T1000 (cell line): Measurements from ENCODE around the gene MAP1LC3A.

Experiments used
- DNase-seq: peaks from one replicate; lab custom pipeline; 2025; ENCODE audit warnings: mixed read lengths; lab: John Stamatoyannopoulos, UW

The MAP1LC3A gene

DNA sequence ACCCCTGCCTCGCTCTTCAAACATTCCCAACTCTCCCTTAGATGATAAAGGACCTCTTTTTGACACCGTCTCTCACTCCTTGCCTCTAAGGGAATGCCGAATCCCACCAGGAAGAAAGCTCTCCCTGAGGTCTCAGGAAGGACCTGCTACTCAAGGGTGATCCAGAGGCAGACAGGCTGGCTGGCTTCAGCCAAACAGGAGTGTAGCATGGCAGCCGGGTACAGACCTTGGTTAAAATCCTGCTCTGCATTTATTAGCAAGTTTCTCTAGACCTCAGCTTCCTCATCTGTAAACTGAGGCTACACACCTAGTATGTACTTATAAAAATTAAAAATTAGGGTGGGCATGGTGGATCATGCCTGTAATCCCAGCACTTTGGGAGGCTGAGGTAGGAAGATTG is 17.2 kb downstream of the MAP1LC3A start:
- DNase-seq = no peak

DNA sequence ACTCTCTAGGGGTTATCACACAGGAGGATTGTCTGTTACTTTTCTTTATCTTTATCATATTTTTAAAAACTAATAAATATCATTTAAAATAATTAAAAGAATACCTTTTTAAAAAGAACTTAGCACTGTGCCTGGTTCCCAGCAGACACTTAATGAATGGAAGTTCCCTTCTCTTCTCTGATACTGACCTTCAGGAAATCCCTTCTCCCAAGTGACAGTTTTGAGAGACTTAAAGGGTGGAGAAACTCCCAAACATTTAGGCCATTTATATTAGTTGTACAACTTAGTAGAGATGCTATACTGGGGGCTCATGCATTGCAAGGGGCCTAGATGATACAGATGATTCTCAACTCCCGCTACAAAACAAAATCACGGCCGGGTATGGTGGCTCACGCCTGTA is 18.5 kb downstream of the MAP1LC3A start:
- DNase-seq = no peak

DNA sequence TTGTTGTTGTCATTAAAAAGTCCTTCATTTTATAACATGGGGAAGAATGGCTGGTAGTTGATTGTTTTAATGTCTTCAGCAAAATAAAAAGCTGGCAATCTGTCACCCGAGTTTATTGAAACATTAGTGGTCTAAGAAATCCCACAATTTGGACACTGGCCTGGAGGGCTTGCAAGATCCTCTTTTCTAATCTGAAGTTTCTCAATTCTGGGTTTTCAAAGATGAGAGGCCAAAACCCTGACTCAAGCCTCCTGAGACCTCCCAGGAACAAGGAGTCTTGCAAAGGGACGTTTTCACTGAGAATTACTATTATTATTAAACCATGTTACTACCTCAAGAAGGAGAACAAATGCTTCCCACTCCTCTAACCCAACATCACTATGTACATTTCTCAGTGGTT is 19.5 kb downstream of the MAP1LC3A start:
- DNase-seq = no peak

DNA sequence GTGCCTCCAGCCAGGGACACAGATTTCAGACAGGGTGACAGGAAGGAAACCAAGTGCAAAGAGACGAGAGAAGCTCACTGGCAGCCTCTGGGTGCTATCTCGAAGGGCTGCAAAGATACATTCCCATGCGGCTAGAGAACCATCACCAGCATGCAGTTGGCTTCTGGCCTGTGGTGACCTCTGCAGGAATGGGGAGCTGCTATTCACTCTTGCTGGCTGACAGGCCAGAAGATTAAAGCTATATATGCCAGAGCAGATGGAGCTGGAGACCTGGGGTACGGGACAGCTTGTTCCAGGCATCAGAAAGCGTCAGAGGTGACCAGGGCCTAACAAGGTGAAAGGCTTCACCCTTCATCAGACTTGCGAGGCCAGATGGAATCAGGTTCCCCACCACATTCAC is 20.0 kb downstream of the MAP1LC3A start:
- no peak for DNase-seq

DNA sequence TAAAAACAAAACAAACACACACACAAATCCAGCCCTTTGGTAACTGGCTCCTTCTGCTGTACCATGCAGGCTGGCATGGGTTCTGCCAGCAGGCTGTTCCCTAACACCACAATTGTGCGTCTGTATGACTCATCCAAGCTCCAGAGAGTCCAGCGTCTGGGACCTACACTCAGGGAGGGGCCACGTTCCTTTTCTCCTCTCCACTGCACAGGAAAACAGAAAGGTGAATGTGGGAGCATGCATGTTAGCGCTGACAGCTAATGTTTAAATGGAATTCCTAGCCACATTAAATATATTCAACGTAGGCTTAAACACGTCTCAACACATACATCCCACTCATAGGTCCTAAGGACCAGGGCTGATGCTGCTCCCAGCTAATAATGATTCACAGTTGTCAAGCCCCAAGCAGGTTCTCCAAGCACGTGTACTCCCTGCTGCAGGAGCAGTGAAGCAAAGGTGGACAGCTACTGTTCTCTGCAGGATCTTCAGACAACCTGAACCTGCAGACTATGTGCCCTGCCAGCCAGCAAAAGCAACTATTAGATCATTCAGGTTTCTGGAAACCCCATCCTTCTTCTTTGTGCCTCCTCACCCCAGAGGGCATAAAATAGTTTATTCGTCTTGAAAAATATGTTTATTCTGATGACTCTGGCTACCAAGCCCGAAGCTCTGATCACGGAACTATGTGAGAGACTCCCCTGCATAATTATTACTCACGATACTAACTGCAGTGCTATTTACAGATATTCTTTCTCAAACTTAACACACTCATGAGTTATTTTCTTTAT is 20.9 kb downstream of the MAP1LC3A start:
- peak; percentile 61 for DNase-seq

DNA sequence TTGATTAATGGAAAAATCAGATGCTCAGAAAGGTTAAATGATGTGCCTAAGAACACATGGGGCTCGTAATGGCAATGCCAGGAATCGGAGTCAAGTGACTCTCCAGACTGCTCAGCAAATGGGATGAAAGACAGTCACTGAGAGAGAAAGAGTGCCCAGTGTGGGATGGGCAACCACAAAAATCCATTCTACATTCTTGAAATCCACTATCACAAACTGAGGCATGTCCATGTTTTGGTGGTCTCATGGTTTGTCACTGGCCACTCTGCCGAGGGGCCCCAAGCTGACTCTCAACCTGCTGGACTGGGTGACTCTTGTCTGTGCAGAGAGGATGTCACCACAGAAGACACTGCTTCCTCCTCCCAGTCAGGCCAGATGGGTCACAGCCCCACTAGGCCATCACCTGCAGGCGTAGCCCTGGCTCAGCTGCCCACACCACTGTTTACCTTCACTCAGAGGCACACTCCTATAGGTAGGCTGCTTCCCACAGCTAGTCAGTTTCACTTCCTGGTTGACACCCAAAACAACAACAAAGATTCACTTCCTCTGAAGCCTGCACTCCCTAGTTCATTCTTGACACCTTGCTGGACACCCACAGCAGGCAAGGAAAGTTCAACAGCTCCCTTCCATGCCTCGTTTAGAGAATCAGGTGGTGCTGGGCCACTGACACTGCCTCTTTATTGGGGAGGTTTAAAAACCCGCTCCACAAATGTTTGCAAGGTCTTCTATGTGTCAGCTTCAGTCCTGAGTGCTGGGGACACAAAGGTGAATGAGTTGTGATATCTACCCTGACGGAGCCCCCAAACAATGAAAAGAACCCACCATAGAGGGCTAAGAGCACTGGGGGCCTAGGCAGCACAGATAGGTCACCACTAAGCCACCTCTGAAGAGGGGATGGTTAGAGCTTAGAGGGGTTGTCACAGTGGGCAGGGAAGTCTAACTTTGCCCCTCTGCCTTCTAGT is 21.7 kb downstream of the MAP1LC3A start:
- DNase-seq = no peak

DNA sequence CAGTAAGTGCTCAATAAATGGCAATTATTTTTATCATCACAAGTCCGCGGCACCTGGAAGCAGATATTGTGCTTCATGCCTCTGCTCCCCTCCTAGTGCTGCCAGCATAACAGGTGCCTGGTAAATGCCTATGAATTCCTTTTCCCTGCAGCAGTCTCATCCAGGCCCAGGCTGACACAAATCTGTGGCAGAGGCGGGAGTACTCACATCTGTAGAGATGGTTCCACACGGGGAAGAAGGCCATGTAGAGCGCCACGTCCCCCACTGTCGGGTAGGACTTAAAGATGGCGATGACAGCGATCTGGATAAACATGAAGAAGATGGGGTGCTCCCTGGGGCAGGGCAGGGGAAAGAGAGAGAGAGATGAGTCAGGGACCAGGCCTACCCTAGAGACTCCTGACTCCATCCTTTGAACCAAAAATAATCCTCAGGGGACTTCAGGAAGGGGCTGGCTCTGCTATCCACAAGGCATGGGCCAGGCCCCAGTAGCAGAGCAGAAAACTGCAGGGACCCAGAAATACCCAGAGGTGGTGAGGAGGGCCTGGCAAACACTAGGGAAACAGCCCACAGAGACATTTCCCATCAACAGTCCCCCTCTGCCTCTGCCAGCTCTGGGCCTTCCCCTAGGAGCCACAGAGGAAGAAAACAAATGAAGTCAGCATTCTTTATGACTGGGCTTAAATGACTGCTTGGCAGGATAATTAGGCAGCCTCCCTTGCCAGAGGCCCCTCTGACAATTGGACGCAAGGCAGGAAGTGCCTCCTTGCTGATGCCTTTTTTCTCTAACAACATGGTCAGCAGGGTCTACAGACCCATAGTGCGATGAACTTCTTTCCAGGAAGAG is 23.0 kb downstream of the MAP1LC3A start:
- peak; percentile 58 for DNase-seq

DNA sequence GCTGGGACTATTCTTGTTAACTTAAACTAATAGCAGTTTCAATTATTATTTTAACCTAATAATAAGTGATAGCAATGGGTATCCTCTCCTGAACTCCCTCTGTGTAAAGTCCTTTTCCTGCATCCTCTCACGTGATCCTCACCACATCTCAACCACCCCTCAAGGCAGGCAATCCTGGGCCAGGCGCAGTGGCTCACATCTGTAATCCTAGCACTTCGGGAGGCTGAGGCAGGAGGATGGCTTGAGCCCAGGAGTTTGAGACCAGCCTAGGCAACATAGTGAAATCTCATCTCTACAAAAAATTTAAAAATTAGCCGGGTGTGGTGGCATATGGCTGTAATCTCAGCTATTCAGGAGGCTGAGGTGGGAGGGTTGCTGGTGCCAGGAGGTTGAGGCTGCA is 23.7 kb downstream of the MAP1LC3A start:
- DNase-seq = no peak

DNA sequence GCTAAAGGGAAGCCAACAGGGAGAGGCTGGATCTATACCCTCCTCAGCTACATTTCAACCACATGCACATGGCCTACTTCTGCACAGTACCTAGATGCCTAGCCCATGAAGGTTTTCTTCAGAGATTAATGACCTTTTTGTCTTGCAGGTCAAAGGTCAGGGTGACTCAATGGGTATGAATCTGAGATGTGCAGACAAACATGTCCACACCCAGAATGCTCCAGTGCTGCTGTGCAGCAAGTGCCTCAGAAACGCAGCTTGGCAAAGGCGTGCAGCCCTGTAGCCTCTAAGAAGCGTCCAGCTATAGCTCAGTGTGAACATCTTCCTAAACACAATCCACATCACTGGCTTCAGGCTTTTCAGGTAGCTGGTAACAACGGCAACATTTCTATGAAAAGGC is 24.4 kb downstream of the MAP1LC3A start:
- no peak for DNase-seq

DNA sequence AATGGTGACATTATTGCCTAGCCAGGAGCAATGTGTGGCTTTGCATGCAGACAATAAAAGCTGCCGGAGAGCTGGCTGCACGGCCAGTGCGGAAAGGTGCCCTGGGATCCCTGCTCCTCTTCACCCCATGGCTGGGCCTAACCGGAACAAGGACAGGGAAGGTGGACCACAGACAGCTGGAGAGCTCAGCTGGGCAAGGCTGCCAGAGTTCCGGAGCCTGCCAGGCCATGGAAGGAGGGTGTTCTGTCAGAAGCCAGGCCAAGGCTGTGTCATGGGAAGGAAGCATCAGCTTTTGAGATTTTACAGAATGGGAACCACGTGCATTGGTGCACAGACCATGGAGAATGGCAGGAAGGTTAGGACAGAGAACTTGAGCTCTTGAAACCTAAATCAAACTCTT is 25.0 kb downstream of the MAP1LC3A start:
- no peak for DNase-seq

DNA sequence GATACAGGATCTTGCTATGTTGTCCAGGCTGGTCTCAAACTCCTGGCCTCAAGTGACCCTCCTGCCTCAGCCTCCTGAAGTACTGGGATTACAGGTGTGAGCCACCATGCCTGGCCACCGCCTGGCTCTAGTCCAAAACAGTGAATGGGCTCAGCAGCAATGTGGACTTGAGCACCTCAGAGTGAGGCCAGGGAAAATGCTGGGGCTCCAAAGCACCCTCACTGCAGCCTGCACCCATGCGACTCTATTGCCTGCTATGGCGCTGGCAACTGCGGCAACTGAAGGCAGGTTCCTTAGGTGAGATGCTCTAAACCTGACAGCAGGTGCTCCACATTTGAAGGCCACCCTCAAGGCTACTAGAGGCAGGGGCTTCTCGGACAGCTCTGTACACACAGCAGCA is 26.5 kb downstream of the MAP1LC3A start:
- DNase-seq = no peak

DNA sequence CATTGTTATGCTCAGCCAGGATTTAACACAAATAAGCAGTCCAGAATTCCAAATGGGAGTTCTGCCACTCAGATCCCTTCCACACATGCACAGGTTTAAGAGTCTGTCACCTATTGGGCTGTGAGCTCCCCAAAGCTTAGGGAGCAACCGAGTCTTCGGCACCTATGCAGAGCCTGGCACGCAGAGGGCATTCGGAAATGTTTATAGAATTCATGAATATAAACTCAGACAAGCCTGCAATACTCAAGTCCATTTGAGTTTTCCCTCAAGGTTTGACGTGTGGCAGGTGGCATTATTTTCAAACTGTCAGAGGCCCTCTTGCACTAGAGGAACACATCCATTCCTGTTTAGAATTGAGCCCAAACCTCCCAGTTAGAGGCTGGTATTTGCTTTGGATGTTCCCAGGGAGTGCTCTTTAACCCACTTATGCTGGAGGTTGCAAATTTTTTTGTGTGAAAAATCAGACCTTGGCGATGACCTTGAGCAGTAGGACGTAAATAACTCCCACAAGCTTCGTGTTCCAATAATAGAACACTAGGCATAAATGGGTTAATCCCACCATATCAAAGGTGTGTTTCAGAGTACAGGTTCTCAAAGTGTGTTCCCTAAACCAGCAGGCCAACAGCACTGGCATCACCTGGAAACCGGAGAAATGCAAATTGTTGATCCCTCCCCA is 28.1 kb downstream of the MAP1LC3A start:
- DNase-seq = no peak

DNA sequence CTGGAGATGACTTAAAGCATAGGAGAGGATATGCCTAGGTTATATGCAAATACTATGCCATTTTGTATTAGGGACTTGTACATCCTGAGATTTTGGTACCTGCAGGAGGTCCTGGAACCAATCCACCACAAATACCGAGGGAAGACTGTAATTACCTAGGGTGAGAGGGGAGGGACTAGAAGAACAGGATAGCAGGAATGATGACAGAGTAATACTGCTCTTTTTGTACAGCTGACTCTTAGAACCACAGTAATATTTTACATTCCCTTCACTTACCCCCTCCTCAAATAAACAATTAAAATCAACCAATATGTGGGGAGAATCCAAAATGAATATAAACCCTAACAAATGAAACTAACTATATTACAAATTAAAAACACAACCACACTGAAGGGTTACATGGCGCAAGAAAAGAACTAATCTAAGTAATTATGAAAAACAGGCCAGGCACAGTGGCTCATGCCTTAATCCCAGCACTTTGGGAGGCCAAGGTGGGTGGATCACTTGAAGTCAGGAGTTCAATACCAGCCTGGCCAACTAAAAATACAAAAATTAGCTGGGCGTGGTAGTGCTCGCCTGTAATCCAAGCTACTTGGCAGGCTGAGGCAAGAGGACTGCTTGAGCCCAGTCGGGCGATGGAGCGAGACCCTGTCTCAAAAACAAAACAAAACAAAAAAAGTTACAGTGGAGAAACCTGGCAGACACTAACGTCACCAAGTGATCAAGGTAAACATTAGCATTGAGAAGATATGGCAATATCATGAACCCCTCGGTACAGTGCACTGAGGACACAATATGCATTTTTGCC is 37.1 kb downstream of the MAP1LC3A start:
- no peak for DNase-seq

DNA sequence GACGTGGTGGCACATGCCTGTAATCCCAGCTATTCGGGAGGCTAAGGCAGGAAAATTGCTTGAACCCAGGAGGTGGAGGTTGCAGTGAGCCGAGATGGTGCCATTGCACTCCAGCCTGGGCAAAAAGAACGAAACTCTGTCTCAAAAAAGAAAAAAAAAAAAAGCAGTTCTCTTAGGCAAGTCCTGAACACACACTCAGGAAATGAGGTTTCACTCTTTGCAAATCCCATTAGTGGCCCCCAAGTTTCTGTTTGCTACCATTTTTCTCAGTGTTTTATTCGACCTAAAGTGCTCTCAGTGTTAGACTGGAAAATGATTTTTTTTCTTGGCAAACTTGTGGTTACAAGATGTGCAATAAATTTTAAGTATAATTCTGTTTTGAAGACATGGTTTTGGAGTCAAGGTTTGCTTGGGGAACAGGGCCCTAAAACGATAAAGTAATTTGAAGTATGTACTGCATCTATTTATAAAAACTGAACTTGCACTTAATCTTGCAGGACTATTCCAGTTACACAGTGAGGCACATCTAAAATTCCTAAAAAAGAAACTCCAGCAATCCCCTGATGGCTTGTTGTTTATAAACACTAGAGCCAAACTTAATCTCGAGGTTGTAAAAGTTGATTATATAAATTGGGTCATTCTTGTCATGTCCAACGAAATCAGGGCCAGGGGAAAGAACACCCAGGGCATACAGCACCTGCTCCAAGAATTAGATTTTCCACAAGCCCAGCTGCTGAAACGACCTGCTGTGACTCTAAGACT is 42.6 kb downstream of the MAP1LC3A start:
- DNase-seq = no peak

DNA sequence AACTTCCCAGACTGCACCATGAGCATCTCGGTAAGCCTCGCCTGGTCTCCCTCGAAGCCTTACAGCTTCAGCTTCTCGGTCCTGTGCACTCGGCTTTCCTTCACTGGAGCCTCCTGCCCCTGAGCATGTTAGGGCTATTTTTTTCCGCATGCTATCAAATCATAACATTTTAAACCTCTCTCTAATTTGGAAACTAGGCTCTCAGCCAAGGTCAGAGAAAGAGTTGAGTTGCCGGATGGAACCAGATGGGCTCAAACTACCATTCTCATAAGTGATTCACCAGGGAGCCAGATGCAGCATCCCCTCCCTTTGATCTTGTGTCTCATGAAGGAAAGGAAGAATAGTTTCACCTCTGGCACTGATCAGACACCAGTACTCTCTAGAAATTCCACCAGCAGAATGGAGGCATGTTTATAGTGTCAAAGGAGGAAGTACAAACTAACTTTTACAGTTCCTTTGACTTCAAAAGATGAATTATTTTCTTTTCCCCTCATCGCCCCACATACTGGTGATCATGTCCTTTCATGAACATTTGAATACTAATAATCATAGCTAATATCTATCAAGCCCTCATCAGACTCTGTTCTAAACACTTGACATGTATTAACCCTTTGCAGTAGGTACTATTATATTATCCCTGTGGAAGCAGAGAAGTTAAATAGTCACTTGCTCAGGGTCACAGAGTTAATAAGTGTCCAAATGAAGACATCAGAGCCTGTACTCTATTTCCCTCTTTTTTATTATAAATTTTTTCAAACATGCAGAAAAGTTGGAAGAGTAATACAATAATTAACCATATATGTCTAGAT is 46.7 kb downstream of the MAP1LC3A start:
- DNase-seq = no peak

DNA sequence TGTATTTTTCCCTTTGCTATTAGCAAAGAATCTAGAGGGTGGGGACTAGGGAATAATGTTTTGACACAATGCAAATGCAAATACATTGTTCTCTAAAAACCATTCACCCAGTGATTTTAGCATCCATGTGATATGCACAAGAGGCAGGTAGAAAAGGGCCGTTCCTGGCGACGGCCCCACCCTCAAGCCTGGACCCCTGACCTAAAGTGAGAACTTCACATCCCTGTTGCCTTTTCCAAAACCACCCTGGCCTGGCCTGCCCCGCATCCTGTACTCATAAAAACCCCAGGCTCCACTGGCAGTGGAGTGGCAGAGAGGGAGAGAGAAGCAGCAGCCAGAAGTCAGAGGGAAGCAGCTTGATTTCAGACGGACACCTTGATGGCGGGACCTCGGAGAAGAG is 48.5 kb downstream of the MAP1LC3A start:
- no peak for DNase-seq
